Thyroid gland (tissue), 4 donors: ENCODE measurements around the gene PCBP4. TPM values are rescaled to one million over a fixed set of nuclear protein-coding genes. Genes with fewer than 3 reads are reported as not detected.
"Not testable (repeated sequence)": the region's sequence is repeated elsewhere in the genome, so short reads cannot be mapped to it uniquely, and the experiment has no call there.

Source experiments
- DNase-seq, 2 donors: peaks; one replicate each; pipeline ENCODE4 v3.0.0-alpha.2; 2019
- H3K27ac ChIP-seq, 3 donors: fragments of 200-600 bp; sonication (generic); 1 replicate in 2 of 3; 2 replicates in 1 of 3; pipeline ENCODE4 v1.5.1; 2016 to 2019; ENCODE audit warnings: mild to moderate bottlenecking in 1 of 3, moderate library complexity in 1 of 3
- H3K27me3 ChIP-seq: fragments of 200-600 bp; sonication (generic); one replicate; pipeline ENCODE4 v1.5.1; 2019
- H3K36me3 ChIP-seq, 2 donors: fragments of 200-600 bp; sonication (generic); one replicate each; pipeline ENCODE4 v1.5.1; 2016 to 2019
- H3K4me1 ChIP-seq, 2 donors: fragments of 200-600 bp; sonication (generic); one replicate each; pipeline ENCODE4 v1.5.1; 2017 to 2019
- H3K4me3 ChIP-seq, 3 donors: fragments of 200-600 bp; sonication (generic); replicated peaks in 1 of 3; 1 replicate in 2 of 3; 2 replicates in 1 of 3; pipeline ENCODE4 v1.5.1; 2016; ENCODE audit warnings: mild to moderate bottlenecking in 1 of 3
- H3K9me3 ChIP-seq: fragments of 200-600 bp; sonication (generic); one replicate; pipeline ENCODE4 v1.5.1; 2017
- POLR2A ChIP-seq, 2 donors: fragments of 450-650 bp; IDR thresholded peaks; one replicate each; pipeline ENCODE4 v1.6.1; 2017; ENCODE audit warnings: antibody characterized with exemption in 2 of 2, mild to moderate bottlenecking in 2 of 2, moderate library complexity in 1 of 2
- WGBS, 2 donors: methylation state at CpG; one replicate each; pipeline ENCODE4 v1.1.5; 2017; 5-methylcytosine and 5-hydroxymethylcytosine counted together
- intact Hi-C: fragments of 100-400 bp; cut with DNase I; formaldehyde crosslinking; loops from one replicate; pipeline ENCODE4 v1.15.1; 2023
- total RNA-seq, 4 donors: library from RNA; depleted of rRNA; stranded (reverse); fragments of >200 nt; gene quantifications; one replicate each; pipeline ENCODE4 v1.2.3, GENCODE V29; 2016
- TF ChIP-seq, protein P1 (sequence below), 6 experiments: fragments of 200-600 bp in 3 of 6; fragments of 450-650 bp in 3 of 6; sonication (generic) in 3 of 6; IDR thresholded peaks; one replicate each; pipeline ENCODE4 v1.5.1; 2016 to 2019; ENCODE audit warnings: antibody characterized with exemption in 6 of 6, mild to moderate bottlenecking in 2 of 6, inconsistent platforms in 1 of 6, moderate library complexity in 1 of 6

Gene PCBP4
- total RNA-seq, 4 donors from 2014 or later: 22.2 to 66.2 (median 41.1) TPM

DNA sequence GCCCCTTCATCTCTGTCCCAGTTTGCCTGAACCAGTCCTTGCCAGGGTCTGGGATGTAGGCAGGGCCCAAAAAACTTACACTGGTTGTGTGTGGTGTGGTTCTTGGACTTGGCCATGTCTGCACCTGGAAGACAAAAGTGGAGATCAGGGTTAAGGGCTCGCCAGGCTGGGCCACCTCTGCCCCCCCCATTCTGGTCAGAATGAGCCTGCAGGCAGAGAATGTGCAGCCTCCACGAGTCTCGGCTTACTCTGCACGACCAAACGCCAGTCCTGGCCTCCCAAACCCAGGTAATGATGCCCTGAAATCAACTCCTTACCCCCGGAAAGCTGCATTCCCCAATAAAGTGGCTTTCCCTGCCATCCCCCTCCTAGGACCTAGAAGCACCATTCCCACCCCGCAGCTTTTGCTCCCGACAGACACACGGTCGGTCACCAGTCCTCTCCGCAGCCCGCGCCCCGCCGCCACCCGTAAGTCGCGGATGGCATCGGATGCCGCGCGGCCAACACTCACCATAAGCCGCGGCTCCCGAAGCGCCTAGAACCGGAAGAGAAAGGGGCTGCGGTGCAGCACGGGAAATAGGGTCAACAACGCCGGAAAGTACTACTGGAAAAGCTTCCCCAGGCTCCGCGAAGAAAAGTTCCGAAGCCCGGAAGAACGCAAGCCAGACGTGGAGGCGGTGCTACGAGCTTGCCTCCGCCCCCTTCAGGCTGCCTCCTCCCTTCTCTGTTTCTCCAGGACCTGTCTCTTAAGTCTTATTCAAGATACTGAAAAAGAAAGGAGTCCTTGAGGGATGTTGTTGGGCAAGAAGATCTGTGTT lies 28.3 kb upstream of the PCBP4 start, which contains the start of gene RPL29:
Gene RPL29, minus strand, starts transcription at position 550 of the 818 bp plus-strand sequence. Its CDS starts 434 bp downstream, at position 116.
- WGBS, 2 donors: 1% methylated on average over 32 to 39 of the region's 40 CpGs
- H3K4me3 ChIP-seq: peak within 1 kb of the TSS; percentile 62 to 86 (median 70)

DNA sequence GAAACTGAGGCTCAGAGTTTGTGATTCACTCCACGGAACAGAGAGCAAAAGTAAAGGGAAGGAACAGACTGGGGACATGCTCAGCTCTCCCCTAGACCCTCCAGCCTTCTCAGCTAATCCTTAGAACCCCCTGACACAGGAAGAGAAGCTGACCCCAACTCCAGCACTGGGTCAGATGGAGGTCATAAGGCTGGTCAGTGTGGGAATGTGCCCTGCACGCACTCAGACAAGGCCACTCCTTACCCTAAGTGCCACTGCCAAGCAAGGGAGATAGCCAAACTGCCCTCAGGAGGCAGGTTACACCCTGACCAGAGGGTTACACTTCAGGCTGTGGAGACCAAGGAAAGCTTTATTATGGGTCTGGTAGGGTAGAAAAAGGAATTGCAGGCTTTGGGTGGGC lies 27.3 kb upstream of the PCBP4 start:
- 81 to 92% methylated on average over 2 of the region's 2 CpGs for WGBS, 2 donors
- H3K27ac ChIP-seq: peak overlapping the region in 1 of 3 donors; percentile 98
- H3K4me3 ChIP-seq: peak overlapping the region in 1 of 3 donors; percentile 62
- peaks cover 10 to 31% of the 10 kb centered on the region in 2 donors for H3K4me1 ChIP-seq
- DNase-seq: no peak
- TF ChIP-seq, protein P1, sequence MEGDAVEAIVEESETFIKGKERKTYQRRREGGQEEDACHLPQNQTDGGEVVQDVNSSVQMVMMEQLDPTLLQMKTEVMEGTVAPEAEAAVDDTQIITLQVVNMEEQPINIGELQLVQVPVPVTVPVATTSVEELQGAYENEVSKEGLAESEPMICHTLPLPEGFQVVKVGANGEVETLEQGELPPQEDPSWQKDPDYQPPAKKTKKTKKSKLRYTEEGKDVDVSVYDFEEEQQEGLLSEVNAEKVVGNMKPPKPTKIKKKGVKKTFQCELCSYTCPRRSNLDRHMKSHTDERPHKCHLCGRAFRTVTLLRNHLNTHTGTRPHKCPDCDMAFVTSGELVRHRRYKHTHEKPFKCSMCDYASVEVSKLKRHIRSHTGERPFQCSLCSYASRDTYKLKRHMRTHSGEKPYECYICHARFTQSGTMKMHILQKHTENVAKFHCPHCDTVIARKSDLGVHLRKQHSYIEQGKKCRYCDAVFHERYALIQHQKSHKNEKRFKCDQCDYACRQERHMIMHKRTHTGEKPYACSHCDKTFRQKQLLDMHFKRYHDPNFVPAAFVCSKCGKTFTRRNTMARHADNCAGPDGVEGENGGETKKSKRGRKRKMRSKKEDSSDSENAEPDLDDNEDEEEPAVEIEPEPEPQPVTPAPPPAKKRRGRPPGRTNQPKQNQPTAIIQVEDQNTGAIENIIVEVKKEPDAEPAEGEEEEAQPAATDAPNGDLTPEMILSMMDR (IDR thresholded peaks at IDR 0.05): no peak
- TF ChIP-seq POLR2A (IDR thresholded peaks at IDR 0.05): no peak
- intact Hi-C loops: no loop called here
- no peaks in the 10 kb centered on the region for H3K27me3 ChIP-seq
- peaks cover 17 to 18% of the 10 kb centered on the region in 2 donors for H3K36me3 ChIP-seq
- H3K9me3 ChIP-seq: no peaks in the 10 kb centered on the region

More for the DNA sequence above, 28.3 kb upstream of the PCBP4 start, which contains the start of gene RPL29:
- H3K36me3 ChIP-seq: peaks cover 17 to 18% of the 10 kb centered on the region in 2 donors
- no peaks in the 10 kb centered on the region for H3K27me3 ChIP-seq
- intact Hi-C loops: no loop called here
- H3K9me3 ChIP-seq: no peaks in the 10 kb centered on the region
- peaks cover 8 to 23% of the 10 kb centered on the region in 2 donors for H3K4me1 ChIP-seq
- H3K27ac ChIP-seq: peak within 1 kb of the TSS; percentile 85 to 98 (median 86)
- TF ChIP-seq, protein P1 (IDR thresholded peaks at IDR 0.05): no peak
- TF ChIP-seq POLR2A (IDR thresholded peaks at IDR 0.05): peak in 1 of 2 donors; percentile 66
- peak; percentile 92 for DNase-seq

DNA sequence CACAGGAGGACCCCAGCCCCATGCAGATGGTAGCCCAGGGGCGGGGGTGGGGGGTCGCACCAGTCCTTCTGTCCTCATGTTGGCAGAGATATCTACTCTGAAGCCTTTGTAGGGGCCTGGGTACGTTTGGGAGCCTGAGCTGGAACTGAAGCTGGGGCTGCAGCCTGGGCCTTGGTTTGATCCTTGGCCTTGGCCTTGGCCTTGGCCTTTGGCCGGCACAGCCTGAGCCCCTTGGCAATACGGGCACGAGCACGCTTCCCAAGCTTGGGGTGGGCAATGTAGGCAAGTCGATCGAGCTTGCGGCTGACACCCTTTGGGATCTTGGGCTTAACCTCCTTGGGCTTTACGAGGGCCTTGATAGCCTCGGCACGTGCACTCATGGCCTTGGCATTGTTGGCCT lies 26.4 kb upstream of the PCBP4 start:
- Histone ChIP-seq H3K36me3 (peaks cover 17 to 18% of the 10 kb centered on the region in 2 donors), H3K4me1 (peaks cover 14 to 36% of the 10 kb centered on the region in 2 donors)
- H3K4me3 ChIP-seq, H3K27ac ChIP-seq, H3K27me3 ChIP-seq, DNase-seq, intact Hi-C loops, H3K9me3 ChIP-seq: not testable (repeated sequence)
- WGBS, 2 donors: 84 to 90% methylated on average over 7 to 9 of the region's 13 CpGs

DNA sequence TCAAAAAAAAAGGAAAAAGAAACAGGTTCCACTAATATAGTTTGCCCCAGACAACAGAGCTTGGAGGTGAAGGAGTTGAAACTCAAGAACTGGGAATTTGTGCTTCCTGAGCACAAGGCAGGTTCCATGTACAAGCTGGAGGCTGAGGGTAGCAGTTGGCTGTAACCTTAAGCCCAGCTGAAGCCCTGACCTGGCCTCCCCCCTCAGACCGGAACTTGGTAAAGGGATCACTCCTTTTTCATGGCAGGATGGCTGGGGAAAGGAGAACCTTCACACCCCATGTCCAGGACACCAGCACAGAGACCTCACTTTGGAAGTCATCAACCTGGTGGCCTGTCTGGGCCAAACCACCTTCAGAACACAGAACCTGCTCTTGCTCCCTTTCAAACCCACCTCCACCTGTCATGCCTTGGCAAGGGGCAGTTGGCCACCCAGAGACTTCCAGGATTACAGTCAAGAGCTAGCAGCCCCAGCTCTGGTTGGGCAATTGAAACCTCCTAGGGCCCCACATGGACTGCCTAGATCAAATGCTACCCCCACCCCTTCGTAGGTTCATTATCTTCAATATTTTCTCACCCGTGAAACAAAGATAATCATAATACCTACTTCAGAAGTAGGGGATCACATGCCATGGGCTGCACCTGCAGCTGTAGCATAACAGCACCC lies 24.9 kb upstream of the PCBP4 start:
- DNase-seq: no peak
- 74 to 83% methylated on average over 2 to 3 of the region's 3 CpGs for WGBS, 2 donors
- intact Hi-C loops: no loop called here

DNA sequence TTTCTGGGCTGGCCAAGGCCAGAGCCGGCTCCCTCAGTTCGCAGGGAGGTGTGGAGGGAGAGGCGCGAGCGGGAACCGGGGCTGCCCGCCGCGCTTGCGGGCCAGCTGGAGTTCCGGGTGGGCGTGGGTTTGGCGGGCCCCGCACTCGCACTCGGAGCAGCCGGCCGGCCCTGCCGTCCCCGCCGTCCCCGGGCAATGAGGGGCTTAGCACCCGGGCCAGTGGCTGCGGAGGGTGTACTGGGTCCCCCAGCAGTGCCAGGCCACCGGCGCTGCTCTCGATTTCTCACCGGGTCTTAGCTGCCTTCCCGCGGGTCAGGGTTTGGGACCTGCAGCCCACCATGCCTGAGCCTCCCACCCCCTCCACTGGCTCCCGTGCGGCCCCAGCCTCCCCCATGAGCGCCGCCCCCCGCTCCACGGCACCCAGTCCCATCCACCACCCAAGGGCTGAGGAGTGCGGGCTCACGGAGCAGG lies 23.3 kb upstream of the PCBP4 start:
- H3K4me3 ChIP-seq, DNase-seq, H3K9me3 ChIP-seq, H3K27me3 ChIP-seq, intact Hi-C loops, H3K27ac ChIP-seq: not testable (repeated sequence)
- WGBS, 2 donors: 40 to 69% methylated on average over 2 to 18 of the region's 38 CpGs
- Histone ChIP-seq H3K36me3 (peaks cover 17 to 18% of the 10 kb centered on the region in 2 donors), H3K4me1 (peaks cover 14 to 36% of the 10 kb centered on the region in 2 donors)

More for the DNA sequence above, 24.9 kb upstream of the PCBP4 start:
- Histone ChIP-seq H3K4me1 (peaks cover 14 to 36% of the 10 kb centered on the region in 2 donors), H3K27me3 (no peaks in the 10 kb centered on the region), H3K4me3 (no peak overlapping the region), H3K9me3 (no peaks in the 10 kb centered on the region), H3K27ac (no peak overlapping the region), H3K36me3 (peaks cover 17 to 18% of the 10 kb centered on the region in 2 donors)
- TF ChIP-seq, protein P1 (IDR thresholded peaks at IDR 0.05): no peak
- no peak for TF ChIP-seq POLR2A (IDR thresholded peaks at IDR 0.05)
